22Rv1 (cell line): ENCODE measurements around the gene VAT1.

Source experiments
- ZFX ChIP-seq: fragments of 450-650 bp; IDR thresholded peaks from 2 replicates; pipeline ENCODE4 v1.6.1; 2017; ENCODE audit warnings: antibody characterized with exemption, borderline replicate concordance
- TF ChIP-seq, protein P1 (sequence below): fragments of 450-650 bp; IDR thresholded peaks from 2 replicates; pipeline ENCODE4 v1.5.1; 2017; ENCODE audit warnings: mild to moderate bottlenecking

DNA sequence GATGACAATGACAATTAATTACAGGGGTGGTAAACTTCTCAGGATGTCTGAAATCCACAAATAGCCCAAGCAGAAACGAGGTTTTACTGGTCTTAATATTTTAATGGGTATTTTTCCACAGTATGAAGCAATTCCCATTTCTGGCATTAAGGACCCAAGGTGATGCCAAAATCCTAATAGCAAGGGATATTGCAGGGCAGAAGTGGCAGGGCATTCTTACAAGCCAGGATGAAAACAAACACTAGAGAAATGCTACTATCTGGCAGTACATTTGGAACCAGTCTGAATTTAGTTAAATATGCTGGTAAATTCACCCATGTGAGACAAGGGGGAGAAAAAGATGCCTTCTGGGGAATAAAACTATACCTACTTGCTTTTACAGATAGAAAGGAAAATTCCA lies 48.1 kb upstream of the VAT1 start:
- TF ChIP-seq, protein P1, sequence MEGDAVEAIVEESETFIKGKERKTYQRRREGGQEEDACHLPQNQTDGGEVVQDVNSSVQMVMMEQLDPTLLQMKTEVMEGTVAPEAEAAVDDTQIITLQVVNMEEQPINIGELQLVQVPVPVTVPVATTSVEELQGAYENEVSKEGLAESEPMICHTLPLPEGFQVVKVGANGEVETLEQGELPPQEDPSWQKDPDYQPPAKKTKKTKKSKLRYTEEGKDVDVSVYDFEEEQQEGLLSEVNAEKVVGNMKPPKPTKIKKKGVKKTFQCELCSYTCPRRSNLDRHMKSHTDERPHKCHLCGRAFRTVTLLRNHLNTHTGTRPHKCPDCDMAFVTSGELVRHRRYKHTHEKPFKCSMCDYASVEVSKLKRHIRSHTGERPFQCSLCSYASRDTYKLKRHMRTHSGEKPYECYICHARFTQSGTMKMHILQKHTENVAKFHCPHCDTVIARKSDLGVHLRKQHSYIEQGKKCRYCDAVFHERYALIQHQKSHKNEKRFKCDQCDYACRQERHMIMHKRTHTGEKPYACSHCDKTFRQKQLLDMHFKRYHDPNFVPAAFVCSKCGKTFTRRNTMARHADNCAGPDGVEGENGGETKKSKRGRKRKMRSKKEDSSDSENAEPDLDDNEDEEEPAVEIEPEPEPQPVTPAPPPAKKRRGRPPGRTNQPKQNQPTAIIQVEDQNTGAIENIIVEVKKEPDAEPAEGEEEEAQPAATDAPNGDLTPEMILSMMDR, result no peak
- no peak for TF ChIP-seq ZFX
